ENCODE results near the gene ACAA2. TPM values are rescaled to one million over a fixed set of nuclear protein-coding genes. Genes with fewer than 3 reads are reported as not detected.

Gene ACAA2, protein sequence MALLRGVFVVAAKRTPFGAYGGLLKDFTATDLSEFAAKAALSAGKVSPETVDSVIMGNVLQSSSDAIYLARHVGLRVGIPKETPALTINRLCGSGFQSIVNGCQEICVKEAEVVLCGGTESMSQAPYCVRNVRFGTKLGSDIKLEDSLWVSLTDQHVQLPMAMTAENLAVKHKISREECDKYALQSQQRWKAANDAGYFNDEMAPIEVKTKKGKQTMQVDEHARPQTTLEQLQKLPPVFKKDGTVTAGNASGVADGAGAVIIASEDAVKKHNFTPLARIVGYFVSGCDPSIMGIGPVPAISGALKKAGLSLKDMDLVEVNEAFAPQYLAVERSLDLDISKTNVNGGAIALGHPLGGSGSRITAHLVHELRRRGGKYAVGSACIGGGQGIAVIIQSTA
- polyA plus RNA-seq (2.3 to 2.8 TPM (median 2.4 TPM) in 3 replicates), polyA minus RNA-seq (1.8 to 2.1 TPM (median 2.0 TPM) in 3 replicates)
- 6.8 TPM for polyA plus RNA-seq (2011; ENCODE audit: low read depth)
- 1.8 and 2.8 TPM in 2 replicates for polyA plus RNA-seq (2011; cell fraction: cytosol; rRNA removed)
- polyA plus RNA-seq (2011; cell fraction: nucleus; rRNA removed): 2.6 and 2.9 TPM in 2 replicates
- polyA plus RNA-seq (2012; ENCODE audit: low replicate concordance): 3.4 and 7.9 TPM in 2 replicates
- 0.96 TPM for polyA minus RNA-seq (2011; cell fraction: cytosol; rRNA and poly(A)+ RNA removed)
- polyA minus RNA-seq (2011; cell fraction: nucleus; rRNA and poly(A)+ RNA removed): 1.1 and 2.9 TPM in 2 replicates

DNA sequence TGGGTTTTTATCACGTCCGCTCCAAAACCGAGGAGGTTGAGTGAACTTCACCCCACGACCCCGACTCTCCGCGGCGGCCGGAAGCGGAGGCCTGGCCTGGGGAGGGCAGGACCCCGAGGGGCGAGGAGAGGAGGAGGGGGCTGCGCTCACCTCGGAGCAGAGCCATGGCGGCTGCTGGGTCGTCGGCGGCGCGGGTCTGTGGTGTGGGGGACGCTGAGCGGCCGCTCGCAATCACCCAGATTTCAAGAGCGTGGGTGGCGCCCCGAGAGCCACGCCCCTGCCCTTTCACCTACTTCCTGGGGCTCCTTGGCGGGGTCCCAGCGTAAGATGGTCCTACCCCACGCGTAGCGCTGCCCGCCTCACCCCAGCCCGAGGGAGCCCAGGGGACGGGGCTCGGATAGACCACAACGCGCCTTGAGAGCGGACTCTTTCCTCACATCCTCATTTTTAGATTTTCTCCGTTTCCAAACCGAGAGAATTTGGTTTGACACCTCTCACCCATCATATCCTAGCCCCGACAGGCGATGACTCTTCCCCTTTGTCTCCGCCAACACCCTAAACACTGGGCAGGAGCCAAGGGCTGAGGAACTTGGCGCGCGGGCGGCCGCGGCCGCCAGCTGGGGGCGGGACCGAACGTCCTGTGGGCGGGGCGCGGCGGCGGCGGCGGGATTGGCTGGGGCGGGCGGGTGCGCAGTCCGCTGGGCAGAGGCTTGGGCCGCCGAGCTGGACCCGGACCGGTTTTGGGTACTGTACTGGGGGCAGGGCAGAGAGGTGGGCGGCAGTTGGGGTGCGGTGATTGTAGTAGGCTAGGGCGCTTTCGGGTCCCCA is at the start of gene ACAA2:
ACAA2 (minus strand) TSS at position 215 of the 828 bp plus-strand sequence; CDS start at position 166, 49 bp downstream.
- no peaks in the 10 kb centered on the region for H3K27me3 ChIP-seq (ENCODE audit: control insufficient read depth, extremely low read depth, insufficient read depth, low read length)
- H3K36me3 ChIP-seq (ENCODE audit: control insufficient read depth in 2 of 2, extremely low read depth in 1 of 2, insufficient read depth in 2 of 2, low read length in 2 of 2): no peaks in the 10 kb centered on the region
- peak within 1 kb of the TSS; percentile 73 to 92 (median 86) for H3K4me3 ChIP-seq (ENCODE audit: control insufficient read depth in 2 of 3, extremely low read depth in 1 of 3, insufficient read depth in 2 of 3, low read depth in 1 of 3, low read length in 3 of 3)
- dilution Hi-C loops (cut with MboI; ENCODE audit: extremely low pct_ligation_motif_present, low sequenced_read_pairs): no loop called here
- DNase-seq (ENCODE audit: low read depth, low spot score) (peak; percentile 52), FAIRE-seq (peak; percentile 58)
- no peaks in the 10 kb centered on the region for H3K79me2 ChIP-seq (ENCODE audit: control insufficient read depth, insufficient read depth, low read length)
- peak within 1 kb of the TSS; percentile 98 for H3K4me2 ChIP-seq (ENCODE audit: control insufficient read depth, extremely low read depth, insufficient read depth, low read depth, low read length)
- no peaks in the 10 kb centered on the region for H3K9me1 ChIP-seq (ENCODE audit: control insufficient read depth, extremely low read depth, insufficient read depth, low read length)
- peak within 1 kb of the TSS; percentile 93 for H2AFZ ChIP-seq (ENCODE audit: control insufficient read depth, low read length)
- H3K27ac ChIP-seq (ENCODE audit: control insufficient read depth, insufficient read depth, low read length): peak within 1 kb of the TSS; percentile 88
- H3K4me1 ChIP-seq (ENCODE audit: control insufficient read depth, extremely low read depth, insufficient read depth, low read length): peaks cover 21% of the 10 kb centered on the region
- H4K20me1 ChIP-seq (ENCODE audit: control insufficient read depth, extremely low read depth, insufficient read depth, low read length): no peaks in the 10 kb centered on the region
- no peaks in the 10 kb centered on the region for H3K9me3 ChIP-seq (ENCODE audit: control insufficient read depth, low read depth, low read length)
- TF ChIP-seq, protein P1, sequence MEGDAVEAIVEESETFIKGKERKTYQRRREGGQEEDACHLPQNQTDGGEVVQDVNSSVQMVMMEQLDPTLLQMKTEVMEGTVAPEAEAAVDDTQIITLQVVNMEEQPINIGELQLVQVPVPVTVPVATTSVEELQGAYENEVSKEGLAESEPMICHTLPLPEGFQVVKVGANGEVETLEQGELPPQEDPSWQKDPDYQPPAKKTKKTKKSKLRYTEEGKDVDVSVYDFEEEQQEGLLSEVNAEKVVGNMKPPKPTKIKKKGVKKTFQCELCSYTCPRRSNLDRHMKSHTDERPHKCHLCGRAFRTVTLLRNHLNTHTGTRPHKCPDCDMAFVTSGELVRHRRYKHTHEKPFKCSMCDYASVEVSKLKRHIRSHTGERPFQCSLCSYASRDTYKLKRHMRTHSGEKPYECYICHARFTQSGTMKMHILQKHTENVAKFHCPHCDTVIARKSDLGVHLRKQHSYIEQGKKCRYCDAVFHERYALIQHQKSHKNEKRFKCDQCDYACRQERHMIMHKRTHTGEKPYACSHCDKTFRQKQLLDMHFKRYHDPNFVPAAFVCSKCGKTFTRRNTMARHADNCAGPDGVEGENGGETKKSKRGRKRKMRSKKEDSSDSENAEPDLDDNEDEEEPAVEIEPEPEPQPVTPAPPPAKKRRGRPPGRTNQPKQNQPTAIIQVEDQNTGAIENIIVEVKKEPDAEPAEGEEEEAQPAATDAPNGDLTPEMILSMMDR (optimal IDR thresholded peaks at IDR 0.05 in 1 of 3, IDR thresholded peaks at IDR 0.05 in 1 of 3, conservative IDR thresholded peaks at IDR 0.05 in 1 of 3; ENCODE audit: extremely low read depth in 1 of 3, insufficient read depth in 2 of 3, low read length in 3 of 3): no peak
- no peak for TF ChIP-seq EZH2 (IDR thresholded peaks at IDR 0.05; ENCODE audit: low read length)
- H3K9ac ChIP-seq (ENCODE audit: control insufficient read depth, extremely low read depth, insufficient read depth, low read length): peak within 1 kb of the TSS; percentile 92

DNA sequence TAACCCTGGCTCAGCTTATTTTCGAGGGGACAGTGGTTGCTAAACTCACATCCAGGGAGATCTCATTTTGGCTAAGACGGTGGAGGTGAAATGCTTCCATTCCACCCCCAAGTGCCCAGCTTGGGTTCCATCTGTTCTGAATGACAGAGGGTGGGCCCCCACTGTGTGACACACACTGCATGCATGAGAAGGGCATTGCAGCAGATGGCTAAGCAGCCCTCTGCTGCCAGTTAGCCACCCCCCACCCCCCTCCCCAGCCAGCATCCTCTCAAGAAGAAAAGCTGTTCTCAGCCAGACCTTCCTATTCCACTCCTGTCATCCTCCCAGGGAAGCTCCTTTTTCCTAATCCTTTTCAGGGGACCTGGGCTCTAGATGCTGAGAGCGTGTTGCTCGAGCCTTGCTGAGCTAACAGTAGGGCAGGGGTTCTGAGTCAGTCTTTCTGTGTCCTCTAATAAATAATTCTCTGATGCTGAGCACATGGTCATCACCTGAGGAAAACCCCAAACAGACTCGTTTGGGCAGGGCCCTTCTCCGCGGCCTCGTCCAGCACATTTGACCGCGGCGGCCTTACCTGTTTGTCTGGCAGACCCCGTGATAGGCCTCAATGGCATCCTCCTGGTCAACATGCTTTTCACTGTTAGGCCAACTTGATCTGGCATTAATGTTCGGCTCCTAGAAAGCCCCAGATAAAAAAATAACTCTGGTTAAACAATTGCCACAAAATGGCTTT is 49.5 kb upstream of the ACAA2 start:
- H3K9ac ChIP-seq (ENCODE audit: control insufficient read depth, extremely low read depth, insufficient read depth, low read length): no peak overlapping the region
- no peak overlapping the region for H3K4me2 ChIP-seq (ENCODE audit: control insufficient read depth, extremely low read depth, insufficient read depth, low read depth, low read length)
- H3K27ac ChIP-seq (ENCODE audit: control insufficient read depth, insufficient read depth, low read length): no peak overlapping the region
- H3K4me1 ChIP-seq (ENCODE audit: control insufficient read depth, extremely low read depth, insufficient read depth, low read length): peaks cover 11% of the 10 kb centered on the region
- H3K79me2 ChIP-seq (ENCODE audit: control insufficient read depth, insufficient read depth, low read length): no peaks in the 10 kb centered on the region
- H3K36me3 ChIP-seq (ENCODE audit: control insufficient read depth in 2 of 2, extremely low read depth in 1 of 2, insufficient read depth in 2 of 2, low read length in 2 of 2): peaks cover 0 to 1% of the 10 kb centered on the region in 2 experiments
- H3K9me1 ChIP-seq (ENCODE audit: control insufficient read depth, extremely low read depth, insufficient read depth, low read length): no peaks in the 10 kb centered on the region
- no peaks in the 10 kb centered on the region for H4K20me1 ChIP-seq (ENCODE audit: control insufficient read depth, extremely low read depth, insufficient read depth, low read length)
- no peak overlapping the region for H3K4me3 ChIP-seq (ENCODE audit: control insufficient read depth in 2 of 3, extremely low read depth in 1 of 3, insufficient read depth in 2 of 3, low read depth in 1 of 3, low read length in 3 of 3)
- TF ChIP-seq, protein P1 (optimal IDR thresholded peaks at IDR 0.05 in 1 of 3, IDR thresholded peaks at IDR 0.05 in 1 of 3, conservative IDR thresholded peaks at IDR 0.05 in 1 of 3; ENCODE audit: extremely low read depth in 1 of 3, insufficient read depth in 2 of 3, low read length in 3 of 3): no peak
- TF ChIP-seq EZH2 (IDR thresholded peaks at IDR 0.05; ENCODE audit: low read length): no peak
- H3K9me3 ChIP-seq (ENCODE audit: control insufficient read depth, low read depth, low read length): no peaks in the 10 kb centered on the region
- dilution Hi-C loops (cut with MboI; ENCODE audit: extremely low pct_ligation_motif_present, low sequenced_read_pairs): no loop called here
- FAIRE-seq (no peak), DNase-seq (ENCODE audit: low read depth, low spot score) (no peak)
- no peak overlapping the region for H2AFZ ChIP-seq (ENCODE audit: control insufficient read depth, low read length)
- H3K27me3 ChIP-seq (ENCODE audit: control insufficient read depth, extremely low read depth, insufficient read depth, low read length): no peaks in the 10 kb centered on the region

Data from keratinocyte (primary cell).